WERI-Rb-1 (cell line): ENCODE measurements around the gene HAS3.

Source experiments
- DNase-seq: peaks from one replicate; pipeline ENCODE4 v3.0.0-alpha.2; 2020
- H3K27ac ChIP-seq: fragments of 250-450 bp; sonication (Bioruptor Pico); 2 replicates; pipeline ENCODE4 v1.5.1; 2020; ENCODE audit warnings: mild to moderate bottlenecking, moderate library complexity
- H3K27me3 ChIP-seq: fragments of 250-450 bp; sonication (Bioruptor Pico); 2 replicates; pipeline ENCODE4 v1.5.1; 2021; ENCODE audit warnings: mild to moderate bottlenecking, low read depth, moderate library complexity; ENCODE audit not compliant: insufficient read depth, severe bottlenecking
- H3K36me3 ChIP-seq: fragments of 250-450 bp; sonication (Bioruptor Pico); 2 replicates; pipeline ENCODE4 v1.5.1; 2020; ENCODE audit warnings: mild to moderate bottlenecking, moderate library complexity
- H3K4me3 ChIP-seq: 2 replicates; pipeline ENCODE4 v1.5.1; 2011; ENCODE audit warnings: low read depth, mild to moderate bottlenecking, control low read depth, low read length
- H3K9me3 ChIP-seq: fragments of 250-450 bp; sonication (Bioruptor Pico); 2 replicates; pipeline ENCODE4 v1.5.1; 2021; ENCODE audit warnings: mild to moderate bottlenecking, moderate library complexity; ENCODE audit not compliant: severe bottlenecking
- TF ChIP-seq, protein P1 (sequence below): IDR thresholded peaks from 2 replicates; pipeline ENCODE4 v1.5.1; 2011; ENCODE audit warnings: low read depth, mild to moderate bottlenecking, control low read depth, inconsistent platforms, low read length

The HAS3 gene

DNA sequence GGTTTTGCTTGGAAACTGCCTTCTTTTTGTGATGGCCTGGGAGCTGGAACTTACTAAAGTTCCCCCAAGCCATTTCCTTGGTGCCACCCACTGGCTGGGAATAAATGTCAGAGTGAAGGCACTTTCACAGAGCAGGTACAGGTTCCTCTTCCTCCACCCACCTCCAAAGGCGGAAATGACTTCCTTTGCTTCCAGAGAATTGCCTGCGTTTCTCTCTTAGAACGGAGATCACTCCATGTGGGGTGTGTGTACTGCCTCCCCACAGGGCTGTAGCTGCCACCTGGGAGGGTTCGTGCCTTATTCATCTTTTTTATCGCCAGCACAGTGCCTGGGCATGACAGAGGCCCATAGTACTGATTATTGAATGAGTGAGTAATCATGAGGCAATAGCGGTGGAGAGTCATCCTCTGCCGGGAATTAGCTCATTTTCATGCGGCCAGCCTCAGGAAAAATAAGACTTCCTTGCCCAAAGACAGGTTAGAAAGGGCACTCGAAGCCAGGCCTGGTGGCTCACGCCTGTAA, 32.2 kb upstream of the HAS3 start:
- Histone ChIP-seq H3K36me3 (no peaks in the 10 kb centered on the region), H3K27me3 (no peaks in the 10 kb centered on the region), H3K9me3 (no peaks in the 10 kb centered on the region), H3K4me3 (no peak overlapping the region), H3K27ac (no peak overlapping the region)
- TF ChIP-seq, protein P1, sequence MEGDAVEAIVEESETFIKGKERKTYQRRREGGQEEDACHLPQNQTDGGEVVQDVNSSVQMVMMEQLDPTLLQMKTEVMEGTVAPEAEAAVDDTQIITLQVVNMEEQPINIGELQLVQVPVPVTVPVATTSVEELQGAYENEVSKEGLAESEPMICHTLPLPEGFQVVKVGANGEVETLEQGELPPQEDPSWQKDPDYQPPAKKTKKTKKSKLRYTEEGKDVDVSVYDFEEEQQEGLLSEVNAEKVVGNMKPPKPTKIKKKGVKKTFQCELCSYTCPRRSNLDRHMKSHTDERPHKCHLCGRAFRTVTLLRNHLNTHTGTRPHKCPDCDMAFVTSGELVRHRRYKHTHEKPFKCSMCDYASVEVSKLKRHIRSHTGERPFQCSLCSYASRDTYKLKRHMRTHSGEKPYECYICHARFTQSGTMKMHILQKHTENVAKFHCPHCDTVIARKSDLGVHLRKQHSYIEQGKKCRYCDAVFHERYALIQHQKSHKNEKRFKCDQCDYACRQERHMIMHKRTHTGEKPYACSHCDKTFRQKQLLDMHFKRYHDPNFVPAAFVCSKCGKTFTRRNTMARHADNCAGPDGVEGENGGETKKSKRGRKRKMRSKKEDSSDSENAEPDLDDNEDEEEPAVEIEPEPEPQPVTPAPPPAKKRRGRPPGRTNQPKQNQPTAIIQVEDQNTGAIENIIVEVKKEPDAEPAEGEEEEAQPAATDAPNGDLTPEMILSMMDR, result no peak
- no peak for DNase-seq

DNA sequence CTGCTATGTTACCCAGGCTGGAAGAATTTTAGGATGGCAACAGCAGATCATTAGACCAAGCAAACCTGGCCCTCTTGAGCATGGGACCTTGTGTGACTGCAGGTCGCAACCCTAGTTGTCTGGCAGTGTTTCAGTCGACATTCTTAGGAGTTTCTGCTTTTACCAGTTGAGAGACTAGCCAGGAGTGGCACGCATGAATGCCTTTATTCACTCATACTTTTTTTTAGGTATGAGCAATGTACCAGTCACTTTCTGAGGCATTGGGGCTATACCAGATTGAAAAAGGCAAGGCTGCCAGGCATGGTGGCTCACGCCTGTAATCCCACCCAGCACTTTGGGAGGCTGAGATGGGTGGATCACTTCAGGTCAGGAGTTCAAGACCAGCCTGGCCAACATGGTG, 28.2 kb upstream of the HAS3 start:
- Histone ChIP-seq H3K4me3 (no peak overlapping the region), H3K9me3 (no peaks in the 10 kb centered on the region), H3K27me3 (no peaks in the 10 kb centered on the region), H3K36me3 (no peaks in the 10 kb centered on the region), H3K27ac (no peak overlapping the region)
- DNase-seq, result no peak
- TF ChIP-seq, protein P1, result no peak

DNA sequence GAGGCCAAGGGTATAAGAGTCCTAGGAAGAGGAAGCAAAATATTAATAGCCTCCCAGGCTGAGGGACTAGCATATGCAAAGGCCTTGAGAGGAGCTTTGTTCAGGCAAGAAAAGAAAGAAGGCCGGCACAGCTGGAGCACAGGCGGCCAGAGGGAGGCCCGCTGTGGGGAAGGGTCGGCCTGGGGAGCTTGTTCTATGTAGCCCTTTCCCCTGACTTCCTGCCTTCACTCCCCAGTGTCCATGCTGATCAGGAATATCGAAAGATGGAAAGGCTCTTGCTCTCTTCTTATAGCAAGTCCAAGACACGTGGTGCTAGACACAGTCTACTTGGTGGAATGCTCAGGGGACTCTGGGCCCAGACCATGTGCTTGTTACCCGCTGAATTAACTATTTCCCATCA, 27.4 kb upstream of the HAS3 start:
- Histone ChIP-seq H3K27me3 (no peaks in the 10 kb centered on the region), H3K27ac (no peak overlapping the region), H3K4me3 (no peak overlapping the region), H3K9me3 (no peaks in the 10 kb centered on the region), H3K36me3 (no peaks in the 10 kb centered on the region)
- TF ChIP-seq, protein P1, result no peak
- no peak for DNase-seq

DNA sequence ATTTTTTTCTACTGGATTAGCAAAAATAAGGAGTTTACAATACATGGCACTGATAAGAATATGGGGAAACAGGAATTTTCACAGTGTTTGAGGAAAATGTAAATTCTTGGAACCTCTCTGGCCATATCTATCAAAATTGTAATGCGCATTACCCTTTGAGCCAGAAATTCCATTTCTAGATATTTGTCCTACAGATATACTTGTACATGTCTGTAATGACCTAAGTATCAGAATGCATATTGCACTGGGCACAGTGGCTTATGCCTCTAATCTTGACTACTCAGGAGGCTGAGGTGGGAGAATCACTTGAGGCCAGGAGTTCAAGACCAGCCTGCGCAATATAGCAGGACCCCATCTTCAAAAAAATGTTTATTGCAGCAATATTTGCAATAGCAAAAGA, 25.8 kb upstream of the HAS3 start:
- H3K27ac ChIP-seq, result no peak overlapping the region
- H3K27me3 ChIP-seq, result no peaks in the 10 kb centered on the region
- no peak overlapping the region for H3K4me3 ChIP-seq
- H3K36me3 ChIP-seq, result no peaks in the 10 kb centered on the region
- TF ChIP-seq, protein P1, result no peak
- H3K9me3 ChIP-seq, result no peaks in the 10 kb centered on the region
- DNase-seq, result no peak

DNA sequence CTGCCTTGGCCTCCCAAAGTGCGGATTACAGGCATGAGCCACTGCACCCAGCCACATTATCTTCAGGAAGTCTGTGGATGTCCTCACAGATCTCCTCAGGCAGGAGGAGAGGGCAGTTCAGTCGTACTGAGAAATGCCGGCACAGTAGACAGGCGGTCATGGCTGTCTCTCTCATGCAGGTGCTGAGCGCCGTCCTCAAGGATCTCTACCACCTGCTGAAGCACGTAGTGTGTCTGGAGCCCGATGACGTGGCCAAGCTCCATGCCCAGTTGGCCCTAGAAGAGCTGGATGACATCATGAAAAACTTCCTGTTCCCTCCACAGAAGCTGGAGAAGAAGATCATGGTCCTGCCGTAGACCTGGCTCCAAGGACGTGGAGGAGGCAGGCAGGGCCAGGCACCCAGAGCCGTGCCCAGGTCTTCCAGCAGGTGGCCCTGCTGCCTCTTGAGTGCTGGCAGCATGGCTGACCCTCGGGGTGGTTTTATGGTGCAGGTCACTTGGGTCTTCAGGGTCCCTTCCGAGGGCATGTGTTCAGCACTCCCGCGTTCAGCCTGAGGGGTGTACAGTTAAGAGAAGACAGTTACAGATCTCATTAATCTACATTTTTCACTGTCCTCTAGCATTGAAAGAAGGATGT, 22.0 kb upstream of the HAS3 start:
- no peaks in the 10 kb centered on the region for H3K9me3 ChIP-seq
- TF ChIP-seq, protein P1, result peak; percentile 60
- no peaks in the 10 kb centered on the region for H3K36me3 ChIP-seq
- no peak overlapping the region for H3K4me3 ChIP-seq
- no peak for DNase-seq
- no peaks in the 10 kb centered on the region for H3K27me3 ChIP-seq
- H3K27ac ChIP-seq, result no peak overlapping the region

DNA sequence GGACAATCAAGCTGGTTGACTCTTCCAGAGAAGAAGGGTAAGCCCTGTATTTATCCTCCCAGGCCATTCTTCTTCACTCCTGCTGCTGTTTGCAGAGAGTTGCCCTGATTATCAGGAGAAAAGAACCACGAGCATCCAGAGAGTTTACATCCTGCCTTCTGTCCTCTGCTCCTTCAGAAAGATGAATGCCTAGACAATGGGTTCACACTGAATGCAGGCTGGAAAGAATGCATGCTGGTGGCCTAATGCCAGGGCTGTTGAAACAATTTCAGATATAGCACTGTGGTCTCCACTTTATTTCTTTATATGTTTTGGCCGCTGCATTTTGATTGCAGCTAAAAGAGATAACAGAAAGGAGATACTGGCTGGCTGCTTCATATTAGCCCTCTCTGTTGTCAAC, 21.2 kb upstream of the HAS3 start:
- Histone ChIP-seq H3K27ac (no peak overlapping the region), H3K4me3 (no peak overlapping the region), H3K36me3 (no peaks in the 10 kb centered on the region), H3K27me3 (no peaks in the 10 kb centered on the region), H3K9me3 (no peaks in the 10 kb centered on the region)
- TF ChIP-seq, protein P1, result no peak
- DNase-seq, result no peak
